Measurements from ENCODE around the gene PIP5K1C. TPM values are rescaled to one million over a fixed set of nuclear protein-coding genes. Genes with fewer than 3 reads are reported as not detected.

Gene PIP5K1C
- total RNA-seq, 1 donor from 2014 or later, result 8.6 TPM

GRCh38 chr19:3693025-3693925 lies 7.0 kb downstream of the PIP5K1C start:
- TF ChIP-seq EZH2phosphoT487 (IDR thresholded peaks at IDR 0.05) (no peak), CTCF (IDR thresholded peaks at IDR 0.05) (no peak), EZH2 (IDR thresholded peaks at IDR 0.05) (no peak)
- no peak overlapping the region for H3K4me3 ChIP-seq
- no peaks in the 10 kb centered on the region for H3K9me3 ChIP-seq (ENCODE audit: low read depth)
- H3K27ac ChIP-seq, result no peak overlapping the region
- peaks cover 92% of the 10 kb centered on the region for H3K79me2 ChIP-seq (ENCODE audit: low read depth)
- H3K4me1 ChIP-seq, result peaks cover 5% of the 10 kb centered on the region
- Mint-ChIP-seq H3K9me3 (peaks cover 3% of the 10 kb centered on the region), H3K27me3 (ENCODE audit: insufficient read depth, low read depth) (peaks cover 2% of the 10 kb centered on the region), H3K27ac (no peak overlapping the region), H3K36me3 (peaks cover 16% of the 10 kb centered on the region), H3K4me1 (peaks cover 7% of the 10 kb centered on the region), H3K4me3 (no peak overlapping the region)
- no peak overlapping the region for H3K4me2 ChIP-seq
- peaks cover 65% of the 10 kb centered on the region for H4K20me1 ChIP-seq (ENCODE audit: low read depth)
- no peaks in the 10 kb centered on the region for H3K27me3 ChIP-seq
- H3K36me3 ChIP-seq, result no peaks in the 10 kb centered on the region
- H3F3A ChIP-seq (ENCODE audit: low read depth), result no peaks in the 10 kb centered on the region
- H2AFZ ChIP-seq (replicated peaks), result no peak overlapping the region
- no peak for DNase-seq (ENCODE audit: low spot score)
- H3K9ac ChIP-seq, result no peak overlapping the region

DNA sequence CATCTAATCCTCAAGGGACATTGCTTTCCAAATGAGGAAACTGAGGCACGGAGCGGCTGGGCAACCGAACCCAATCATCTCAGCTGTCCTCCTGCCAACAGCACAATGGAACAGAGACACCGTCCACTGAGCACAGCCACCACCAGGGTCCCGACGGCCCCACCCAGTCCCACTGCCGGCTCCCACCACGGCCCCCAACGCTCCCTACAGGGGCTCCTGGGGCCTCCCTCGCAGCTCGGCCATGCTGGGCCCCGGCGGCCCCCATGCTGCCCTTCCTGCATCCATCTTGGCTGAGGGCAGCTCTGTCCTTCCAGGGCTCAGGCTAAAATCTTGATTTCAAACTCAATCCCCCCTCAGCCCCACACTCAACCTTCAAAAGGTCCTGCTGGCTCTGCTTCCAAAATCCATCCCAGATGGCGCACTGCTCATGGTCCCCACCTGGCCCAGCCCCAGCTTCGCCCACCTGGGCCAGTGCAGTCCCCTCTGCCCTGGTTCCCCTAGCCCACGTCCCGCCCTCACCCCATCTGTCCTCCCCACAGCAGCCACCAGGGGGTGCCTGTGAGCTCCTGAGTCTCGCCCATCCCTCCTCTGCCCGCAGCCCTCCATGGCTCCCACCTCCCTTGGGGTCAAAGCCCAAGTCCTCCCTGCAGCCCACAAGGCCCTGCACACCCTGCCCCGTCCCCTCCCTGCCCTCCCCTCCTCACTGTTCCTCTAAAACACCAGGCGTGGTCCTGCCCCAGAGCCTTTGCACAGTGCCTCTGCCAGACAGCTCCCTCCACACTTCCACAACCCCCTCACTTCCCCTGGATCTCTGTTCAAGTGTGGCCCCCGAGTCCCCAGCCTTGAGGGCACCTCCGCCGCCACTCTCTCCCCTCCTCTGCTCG lies 7.9 kb downstream of the PIP5K1C start:
- no peak for DNase-seq (ENCODE audit: low spot score)
- Histone ChIP-seq H2AFZ (replicated peaks) (no peak overlapping the region), H3F3A (ENCODE audit: low read depth) (peaks cover under 1% of the 10 kb centered on the region), H3K27ac (no peak overlapping the region), H3K79me2 (ENCODE audit: low read depth) (peaks cover 92% of the 10 kb centered on the region), H3K36me3 (no peaks in the 10 kb centered on the region), H4K20me1 (ENCODE audit: low read depth) (peaks cover 65% of the 10 kb centered on the region), H3K4me3 (no peak overlapping the region), H3K9ac (no peak overlapping the region), H3K27me3 (no peaks in the 10 kb centered on the region), H3K4me2 (no peak overlapping the region), H3K4me1 (peaks cover 13% of the 10 kb centered on the region), H3K9me3 (ENCODE audit: low read depth) (no peaks in the 10 kb centered on the region)
- H3K27ac Mint-ChIP-seq, result no peak overlapping the region
- H3K27me3 Mint-ChIP-seq (ENCODE audit: insufficient read depth, low read depth), result peaks cover 2% of the 10 kb centered on the region
- peaks cover 5% of the 10 kb centered on the region for H3K4me1 Mint-ChIP-seq
- peaks cover 16% of the 10 kb centered on the region for H3K36me3 Mint-ChIP-seq
- H3K4me3 Mint-ChIP-seq, result no peak overlapping the region
- peaks cover 3% of the 10 kb centered on the region for H3K9me3 Mint-ChIP-seq
- no peak for TF ChIP-seq EZH2phosphoT487 (IDR thresholded peaks at IDR 0.05)
- no peak for TF ChIP-seq EZH2 (IDR thresholded peaks at IDR 0.05)
- TF ChIP-seq CTCF (IDR thresholded peaks at IDR 0.05), result peak; percentile 46

DNA sequence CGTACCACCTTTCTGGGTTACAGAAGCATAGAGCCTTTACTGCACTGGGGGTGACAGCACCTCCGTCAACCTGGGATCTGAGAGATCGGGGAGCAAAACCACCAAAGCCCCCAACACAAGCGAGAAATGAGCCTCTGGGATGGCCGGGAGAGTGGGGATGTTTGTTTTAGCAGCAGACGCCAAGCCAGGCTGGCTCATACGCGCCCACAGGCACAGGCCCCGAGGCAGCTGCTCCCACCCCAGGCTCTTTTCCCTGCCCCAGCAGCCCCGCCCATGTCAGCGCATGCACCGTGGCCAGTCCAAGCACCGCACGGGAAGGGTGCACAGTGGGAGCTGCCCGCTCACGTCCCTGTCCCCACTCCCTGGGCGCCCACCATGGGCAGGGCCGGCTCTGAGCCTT lies 8.5 kb downstream of the PIP5K1C start:
- no peaks in the 10 kb centered on the region for H3K9me3 ChIP-seq (ENCODE audit: low read depth)
- H3K4me1 ChIP-seq, result peaks cover 13% of the 10 kb centered on the region
- no peaks in the 10 kb centered on the region for H3K27me3 ChIP-seq
- DNase-seq (ENCODE audit: low spot score), result no peak
- Mint-ChIP-seq H3K4me3 (no peak overlapping the region), H3K27ac (no peak overlapping the region), H3K27me3 (ENCODE audit: insufficient read depth, low read depth) (peaks cover 2% of the 10 kb centered on the region), H3K9me3 (peaks cover 3% of the 10 kb centered on the region), H3K36me3 (peaks cover 16% of the 10 kb centered on the region), H3K4me1 (peaks cover 12% of the 10 kb centered on the region)
- no peak overlapping the region for H3K9ac ChIP-seq
- peaks cover 64% of the 10 kb centered on the region for H4K20me1 ChIP-seq (ENCODE audit: low read depth)
- no peak overlapping the region for H3K4me3 ChIP-seq
- no peak overlapping the region for H2AFZ ChIP-seq (replicated peaks)
- peaks cover 92% of the 10 kb centered on the region for H3K79me2 ChIP-seq (ENCODE audit: low read depth)
- no peaks in the 10 kb centered on the region for H3K36me3 ChIP-seq
- TF ChIP-seq CTCF (IDR thresholded peaks at IDR 0.05), result no peak
- no peak for TF ChIP-seq EZH2phosphoT487 (IDR thresholded peaks at IDR 0.05)
- no peak for TF ChIP-seq EZH2 (IDR thresholded peaks at IDR 0.05)
- H3K27ac ChIP-seq, result no peak overlapping the region
- H3F3A ChIP-seq (ENCODE audit: low read depth), result peaks cover 6% of the 10 kb centered on the region
- no peak overlapping the region for H3K4me2 ChIP-seq
